Colonic mucosa (tissue), 4 donors: ENCODE data around the gene FBXO7. TPM values are rescaled to one million over a fixed set of nuclear protein-coding genes. Genes with fewer than 3 reads are reported as not detected.

ENCODE experiments used
- DNase-seq: peaks from one replicate; pipeline ENCODE4 v3.0.0-alpha.2; 2020
- H3K27ac ChIP-seq: fragments of 200-600 bp; one replicate; pipeline ENCODE4 v1.8.0; 2021
- H3K27me3 ChIP-seq: fragments of 200-600 bp; one replicate; pipeline ENCODE4 v1.8.0; 2021
- H3K36me3 ChIP-seq: fragments of 200-600 bp; one replicate; pipeline ENCODE4 v1.8.0; 2021
- H3K4me1 ChIP-seq: fragments of 200-600 bp; one replicate; pipeline ENCODE4 v1.8.0; 2021; ENCODE audit warnings: mild to moderate bottlenecking
- H3K4me3 ChIP-seq: fragments of 200-600 bp; one replicate; pipeline ENCODE4 v1.8.0; 2021
- H3K9ac ChIP-seq, 2 donors: one replicate each; pipeline ENCODE4 v1.7.0; 2013; ENCODE audit warnings: control low read depth in 2 of 2, low read depth in 2 of 2, low read length in 2 of 2
- H3K9me3 ChIP-seq: fragments of 200-600 bp; one replicate; pipeline ENCODE4 v1.8.0; 2021
- intact Hi-C: fragments of 100-400 bp; cut with DNase I; formaldehyde crosslinking; loops from one replicate; pipeline ENCODE4 v1.14.1; 2022
- total RNA-seq, 2 donors: library from RNA; stranded (reverse); fragmentation: NEBNext Ultra II Directional in 1 of 2; extraction: Animal tissue kit (Norgen Biotek cat#: 25700) in 1 of 2; gene quantifications; one replicate each; pipeline ENCODE4 v1.2.1, GENCODE V29; 2021
- TF ChIP-seq, protein P1 (sequence below): fragments of 200-600 bp; IDR thresholded peaks from one replicate; pipeline ENCODE4 v1.8.0; 2022; ENCODE audit warnings: antibody characterized with exemption, mild to moderate bottlenecking
- donor health status: healthy.
- donor health status: DM: no; HTN: no; CAD: no.
- donor health status: DM: no; HTN: no; CAD: no.

Gene FBXO7
- total RNA-seq, 2 donors from 2014 or later: 62.1 to 81.1 TPM

DNA sequence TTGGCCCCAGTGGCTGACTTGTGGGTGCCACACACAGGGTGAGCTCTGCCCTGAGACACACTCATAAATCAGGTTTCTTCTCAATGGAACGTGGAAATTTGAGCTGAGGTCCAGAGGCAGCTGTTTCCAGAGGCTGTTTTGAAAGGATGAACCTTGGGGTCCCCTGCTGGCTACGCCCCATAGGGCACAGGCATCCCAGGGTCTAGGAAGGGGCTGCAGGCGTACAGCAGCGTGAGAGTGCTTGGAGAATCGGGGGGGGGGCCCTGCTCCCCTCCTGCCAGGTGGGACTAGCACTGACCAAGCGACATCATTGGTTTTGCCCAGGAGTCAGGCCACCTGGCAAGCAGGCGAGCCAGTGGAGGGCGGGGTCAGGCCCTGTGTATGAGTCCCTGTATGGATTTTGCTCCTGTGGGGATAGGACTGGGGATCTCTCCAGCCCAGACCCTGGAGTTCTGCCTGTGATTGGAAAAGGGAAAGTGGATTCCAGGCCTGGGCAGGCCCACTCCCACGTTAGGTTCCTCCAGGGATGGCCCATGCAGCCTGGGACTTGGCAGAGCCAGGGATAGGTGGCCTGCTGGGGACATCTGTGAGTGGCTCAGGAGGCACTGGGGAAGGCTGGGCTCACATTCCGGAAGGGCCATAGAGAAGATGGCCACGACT lies 61.0 kb downstream of the FBXO7 start:
- no peaks in the 10 kb centered on the region for H3K4me1 ChIP-seq
- no peaks in the 10 kb centered on the region for H3K36me3 ChIP-seq
- H3K27me3 ChIP-seq: no peaks in the 10 kb centered on the region
- no peak overlapping the region for H3K27ac ChIP-seq
- no peak overlapping the region for H3K9ac ChIP-seq
- TF ChIP-seq, protein P1, sequence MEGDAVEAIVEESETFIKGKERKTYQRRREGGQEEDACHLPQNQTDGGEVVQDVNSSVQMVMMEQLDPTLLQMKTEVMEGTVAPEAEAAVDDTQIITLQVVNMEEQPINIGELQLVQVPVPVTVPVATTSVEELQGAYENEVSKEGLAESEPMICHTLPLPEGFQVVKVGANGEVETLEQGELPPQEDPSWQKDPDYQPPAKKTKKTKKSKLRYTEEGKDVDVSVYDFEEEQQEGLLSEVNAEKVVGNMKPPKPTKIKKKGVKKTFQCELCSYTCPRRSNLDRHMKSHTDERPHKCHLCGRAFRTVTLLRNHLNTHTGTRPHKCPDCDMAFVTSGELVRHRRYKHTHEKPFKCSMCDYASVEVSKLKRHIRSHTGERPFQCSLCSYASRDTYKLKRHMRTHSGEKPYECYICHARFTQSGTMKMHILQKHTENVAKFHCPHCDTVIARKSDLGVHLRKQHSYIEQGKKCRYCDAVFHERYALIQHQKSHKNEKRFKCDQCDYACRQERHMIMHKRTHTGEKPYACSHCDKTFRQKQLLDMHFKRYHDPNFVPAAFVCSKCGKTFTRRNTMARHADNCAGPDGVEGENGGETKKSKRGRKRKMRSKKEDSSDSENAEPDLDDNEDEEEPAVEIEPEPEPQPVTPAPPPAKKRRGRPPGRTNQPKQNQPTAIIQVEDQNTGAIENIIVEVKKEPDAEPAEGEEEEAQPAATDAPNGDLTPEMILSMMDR: no peak
- no peak overlapping the region for H3K4me3 ChIP-seq
- DNase-seq: no peak
- no peaks in the 10 kb centered on the region for H3K9me3 ChIP-seq
- intact Hi-C loops: loop anchor here (10.0 kb wide), 1 partner anchor 89 kb away; no protein-coding TSS in a partner anchor

- Histone ChIP-seq H3K4me3 (no peak overlapping the region), H3K4me1 (no peaks in the 10 kb centered on the region), H3K36me3 (no peaks in the 10 kb centered on the region), H3K9ac (no peak overlapping the region), H3K9me3 (no peaks in the 10 kb centered on the region), H3K27ac (no peak overlapping the region), H3K27me3 (no peaks in the 10 kb centered on the region)
- intact Hi-C loops: loop anchor here (10.0 kb wide), 1 partner anchor 88 kb away; no protein-coding TSS in a partner anchor
- TF ChIP-seq, protein P1: no peak
- DNase-seq: no peak
These were observed 61.7 kb downstream of the FBXO7 start for GRCh38 chr22:32536352-32536751.

GRCh38 chr22:32538521-32538920 lies 63.9 kb downstream of the FBXO7 start:
- Histone ChIP-seq H3K4me1 (no peaks in the 10 kb centered on the region), H3K36me3 (no peaks in the 10 kb centered on the region), H3K9me3 (no peaks in the 10 kb centered on the region), H3K9ac (no peak overlapping the region), H3K4me3 (no peak overlapping the region), H3K27me3 (no peaks in the 10 kb centered on the region), H3K27ac (no peak overlapping the region)
- TF ChIP-seq, protein P1: no peak
- no peak for DNase-seq
- intact Hi-C loops: loop anchor here (10.0 kb wide), 1 partner anchor 86 kb away; no protein-coding TSS in a partner anchor

DNA sequence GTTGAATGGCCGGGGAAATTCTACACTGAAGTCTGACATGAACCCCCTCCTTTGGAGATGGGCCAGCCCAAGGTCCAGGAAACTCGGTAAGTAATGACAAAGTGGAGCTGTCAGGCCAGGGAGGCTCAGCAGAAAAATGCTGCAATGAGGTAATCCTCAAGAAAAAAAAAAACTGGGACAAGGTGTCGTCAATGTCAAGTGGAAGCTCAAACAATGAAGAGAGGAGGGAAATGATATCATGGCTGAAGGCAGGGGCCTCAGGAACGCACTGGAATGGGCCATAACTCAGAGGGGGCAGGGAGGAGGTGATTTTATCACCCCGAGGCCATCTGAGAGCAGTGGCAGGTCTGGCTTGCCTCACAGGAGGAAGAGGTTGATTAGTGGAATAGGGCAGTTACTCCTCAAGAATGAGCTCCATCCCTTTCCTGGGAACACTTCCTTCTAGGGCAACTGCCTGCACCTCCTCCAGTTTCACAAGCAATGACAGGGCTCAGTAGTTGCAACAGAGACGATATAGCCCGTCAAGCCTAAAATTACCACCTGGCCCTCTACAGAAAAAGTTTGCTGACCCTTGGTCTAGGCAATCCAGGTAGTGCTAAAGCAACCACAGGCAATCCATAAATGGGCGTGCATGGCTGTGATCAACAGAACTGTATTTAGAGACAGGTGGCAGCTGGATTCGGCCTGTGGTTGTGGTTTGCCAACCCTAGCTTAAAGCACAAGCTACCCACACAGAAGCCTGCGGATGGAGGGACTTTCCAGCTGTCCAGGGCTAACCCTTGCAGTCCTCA lies 65.2 kb downstream of the FBXO7 start:
- peak; percentile 44 for DNase-seq
- H3K9me3 ChIP-seq: no peaks in the 10 kb centered on the region
- no peaks in the 10 kb centered on the region for H3K36me3 ChIP-seq
- H3K27ac ChIP-seq: no peak overlapping the region
- H3K4me1 ChIP-seq: no peaks in the 10 kb centered on the region
- no peak overlapping the region for H3K4me3 ChIP-seq
- H3K9ac ChIP-seq: no peak overlapping the region
- H3K27me3 ChIP-seq: no peaks in the 10 kb centered on the region
- TF ChIP-seq, protein P1: no peak
- intact Hi-C loops: loop anchor here (10.0 kb wide), 1 partner anchor 85 kb away; no protein-coding TSS in a partner anchor

DNA sequence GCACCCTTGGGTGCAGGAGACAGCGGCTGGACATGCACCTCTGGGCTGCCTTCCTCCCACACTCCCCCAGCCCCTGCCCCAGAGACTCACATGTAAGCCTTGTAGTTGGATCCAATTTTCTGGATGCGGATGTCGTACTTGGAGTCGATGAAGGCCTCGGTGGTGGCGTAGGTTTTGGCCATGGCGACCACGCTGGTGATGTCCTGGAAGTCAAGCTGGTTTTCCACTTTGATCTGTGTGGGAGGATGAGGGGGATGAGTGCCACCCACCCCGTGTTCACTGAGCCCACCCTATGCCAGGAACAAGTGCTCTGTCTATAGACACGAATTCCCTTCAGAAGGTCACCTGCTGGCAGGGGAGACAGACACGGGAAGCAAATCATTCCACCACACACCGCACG lies 66.9 kb downstream of the FBXO7 start:
- Histone ChIP-seq H3K9me3 (no peaks in the 10 kb centered on the region), H3K27me3 (no peaks in the 10 kb centered on the region), H3K27ac (no peak overlapping the region), H3K4me1 (no peaks in the 10 kb centered on the region), H3K36me3 (no peaks in the 10 kb centered on the region), H3K9ac (no peak overlapping the region), H3K4me3 (no peak overlapping the region)
- TF ChIP-seq, protein P1: no peak
- no peak for DNase-seq
- intact Hi-C loops: no loop called here
